SJSA1 (cell line): ENCODE results near the gene PKP4. TPM values are rescaled to one million over a fixed set of nuclear protein-coding genes. Genes with fewer than 3 reads are reported as not detected.

ENCODE experiments used
- DNase-seq, 2 experiments: peaks; one replicate each; pipeline ENCODE4 v3.0.0-alpha.2; 2015 to 2020; ENCODE audit warnings: low spot score in 2 of 2, low read depth in 1 of 2
- H3K27ac ChIP-seq: fragments of 250-450 bp; sonication (Bioruptor Pico); 2 replicates; pipeline ENCODE4 v1.5.1; 2020; ENCODE audit warnings: mild to moderate bottlenecking, moderate library complexity
- H3K27me3 ChIP-seq: fragments of 250-450 bp; sonication (Bioruptor Pico); replicated peaks from 2 replicates; pipeline ENCODE4 v1.5.1; 2020; ENCODE audit warnings: mild to moderate bottlenecking, moderate library complexity
- H3K36me3 ChIP-seq: fragments of 250-450 bp; sonication (Bioruptor Pico); 2 replicates; pipeline ENCODE4 v1.5.1; 2020; ENCODE audit warnings: mild to moderate bottlenecking
- H3K4me1 ChIP-seq: fragments of 250-450 bp; sonication (Bioruptor Pico); replicated peaks from 2 replicates; pipeline ENCODE4 v1.6.1; 2021; ENCODE audit warnings: mild to moderate bottlenecking
- H3K4me3 ChIP-seq: fragments of 250-450 bp; sonication (Bioruptor Pico); 2 replicates; pipeline ENCODE4 v1.5.1; 2020; ENCODE audit warnings: mild to moderate bottlenecking
- H3K9me3 ChIP-seq: fragments of 250-450 bp; sonication (Bioruptor Pico); replicated peaks from 2 replicates; pipeline ENCODE4 v1.5.1; 2020; ENCODE audit warnings: mild to moderate bottlenecking
- total RNA-seq: library from RNA; depleted of rRNA; stranded (reverse); fragments of >200 nt; shearing (Covaris generic); gene quantifications from 2 replicates; pipeline ENCODE4 v1.2.3, GENCODE V29; 2014

The PKP4 gene
- total RNA-seq, 1 experiment from 2014 or later = 61.0 TPM

DNA sequence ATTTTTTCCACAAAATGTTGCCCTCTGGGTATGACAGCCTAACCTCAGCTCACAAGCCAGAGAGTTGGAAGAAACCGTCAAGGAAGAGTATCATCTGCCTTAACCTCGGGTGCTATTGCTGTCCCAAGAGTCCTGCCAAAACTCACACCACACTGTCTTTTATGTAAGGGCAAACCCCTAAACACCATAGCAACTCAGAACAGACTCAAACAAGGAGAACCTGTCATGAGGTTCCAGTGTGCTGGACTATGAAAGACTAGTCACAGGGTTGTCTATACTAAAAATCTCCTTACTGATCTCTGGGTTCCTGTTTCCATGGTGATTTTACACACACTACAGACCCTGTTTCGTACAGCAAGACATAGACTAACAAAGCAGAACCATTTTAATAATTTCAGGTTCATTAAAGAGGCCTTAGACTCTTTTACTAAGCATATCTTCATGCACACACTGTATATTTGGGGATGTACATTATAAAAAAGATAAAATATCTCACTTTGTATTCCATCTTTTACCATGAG, 159.8 kb downstream of the PKP4 start:
- Histone ChIP-seq H3K27ac (no peak overlapping the region), H3K4me1 (peaks cover 11% of the 10 kb centered on the region)
- no peak for DNase-seq

DNA sequence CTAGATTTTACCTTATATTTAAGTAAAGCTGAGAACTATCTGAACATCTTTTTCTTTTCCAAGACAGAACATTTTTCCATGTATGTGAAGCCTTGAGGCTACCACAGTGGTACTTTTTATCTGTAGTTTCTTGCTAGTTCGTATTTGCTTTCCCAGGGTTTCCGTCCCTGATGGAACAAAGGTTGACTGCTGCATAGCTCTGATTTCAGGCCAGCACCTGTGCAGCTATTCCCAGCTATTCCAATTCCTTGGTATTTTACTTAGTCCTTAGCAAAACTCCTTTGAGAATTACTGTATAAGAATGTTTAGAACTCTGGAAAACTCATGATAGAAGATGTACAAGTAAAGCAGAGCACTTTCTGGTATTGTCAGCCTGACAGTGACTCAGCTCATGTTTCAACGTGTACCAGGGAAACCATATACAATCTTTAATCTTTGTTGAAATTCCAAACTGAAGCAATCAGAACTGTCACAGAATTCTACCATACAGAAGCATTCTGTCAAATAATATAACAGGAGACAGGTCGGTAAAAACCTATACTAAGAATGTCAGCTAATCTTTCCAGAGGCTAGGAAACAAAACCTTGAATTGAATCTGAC, 162.2 kb downstream of the PKP4 start:
- peaks cover 39% of the 10 kb centered on the region for H3K36me3 ChIP-seq
- no peaks in the 10 kb centered on the region for H3K9me3 ChIP-seq
- peaks cover 11% of the 10 kb centered on the region for H3K4me1 ChIP-seq
- H3K27ac ChIP-seq = peak overlapping the region; percentile 47
- peak in 1 of 2 experiments; percentile 5 for DNase-seq
- H3K27me3 ChIP-seq = no peaks in the 10 kb centered on the region
- H3K4me3 ChIP-seq = no peak overlapping the region

More for the DNA sequence above, 159.8 kb downstream of the PKP4 start:
- H3K9me3 ChIP-seq = no peaks in the 10 kb centered on the region
- no peaks in the 10 kb centered on the region for H3K27me3 ChIP-seq
- peaks cover 15% of the 10 kb centered on the region for H3K36me3 ChIP-seq
- no peak overlapping the region for H3K4me3 ChIP-seq

DNA sequence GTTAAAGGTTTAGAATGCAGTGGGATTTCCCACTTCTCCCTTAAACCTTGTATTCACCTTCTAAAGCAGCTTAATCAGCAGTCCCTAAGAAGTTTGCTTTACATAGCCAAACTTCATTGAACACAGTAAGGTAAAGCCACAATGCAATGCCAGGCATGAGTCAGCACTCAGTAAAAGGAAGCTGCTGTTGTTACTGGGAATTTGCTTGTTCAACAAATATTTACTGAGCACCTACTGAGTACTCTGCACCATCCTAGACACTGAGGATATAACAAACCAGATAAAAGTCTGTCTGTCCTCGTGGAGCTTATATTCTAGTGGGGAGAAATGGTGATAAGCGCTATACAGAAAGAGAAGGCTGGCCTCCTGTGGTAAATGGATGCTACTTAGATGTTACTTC, 162.7 kb downstream of the PKP4 start:
- Histone ChIP-seq H3K4me1 (peaks cover 11% of the 10 kb centered on the region), H3K27ac (peak overlapping the region; percentile 47), H3K36me3 (peaks cover 42% of the 10 kb centered on the region), H3K4me3 (no peak overlapping the region), H3K27me3 (no peaks in the 10 kb centered on the region), H3K9me3 (no peaks in the 10 kb centered on the region)
- DNase-seq = peak in 1 of 2 experiments; percentile 55

DNA sequence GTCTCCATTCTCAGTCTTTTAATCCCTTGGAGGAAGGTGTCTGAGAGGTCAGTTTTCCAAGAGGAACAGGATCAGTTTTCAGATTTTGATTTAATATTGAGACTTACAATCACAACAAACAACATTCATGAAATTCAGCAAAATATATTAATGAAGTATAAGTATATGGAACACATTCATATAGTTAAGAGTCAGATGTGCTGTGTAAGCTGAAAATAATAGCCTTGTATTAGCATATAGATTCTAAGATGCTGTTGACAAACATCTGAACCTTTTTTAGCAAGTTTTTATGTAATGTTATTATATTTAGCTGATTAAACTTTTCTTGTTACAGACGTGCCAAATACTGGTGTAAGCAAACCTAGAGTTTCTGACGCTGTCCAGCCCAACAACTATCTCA, 163.9 kb downstream of the PKP4 start:
- no peak for DNase-seq
- Histone ChIP-seq H3K4me3 (no peak overlapping the region), H3K4me1 (peaks cover 11% of the 10 kb centered on the region), H3K9me3 (no peaks in the 10 kb centered on the region), H3K27me3 (no peaks in the 10 kb centered on the region), H3K27ac (no peak overlapping the region), H3K36me3 (peaks cover 52% of the 10 kb centered on the region)

DNA sequence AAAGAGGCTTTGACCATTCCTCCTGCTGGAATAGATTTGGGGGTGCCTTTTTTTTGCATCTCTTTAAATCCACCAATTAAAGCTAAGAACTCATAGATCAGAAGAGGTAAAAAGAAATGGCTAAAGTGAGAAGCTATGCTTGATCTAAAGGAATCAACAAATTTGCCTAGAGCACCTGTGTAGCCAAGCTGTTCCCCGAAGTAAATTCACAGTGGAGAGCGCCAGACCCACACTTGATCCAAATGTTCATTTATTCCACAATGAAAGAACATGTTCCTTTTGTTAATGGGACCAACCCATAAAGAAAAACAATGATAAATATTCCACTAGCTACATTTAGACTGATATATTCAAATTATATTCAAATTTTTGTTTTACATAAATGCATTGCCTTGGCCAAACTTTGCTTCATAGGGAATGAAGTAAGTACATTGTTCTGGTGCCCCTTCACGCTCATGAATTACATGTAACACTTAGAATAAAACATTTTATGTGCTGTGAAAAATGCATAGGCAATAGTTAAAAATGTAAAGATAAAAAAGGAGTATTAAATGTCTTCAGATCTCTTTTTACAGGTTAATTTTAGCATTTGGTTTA, 167.4 kb downstream of the PKP4 start:
- Histone ChIP-seq H3K4me3 (no peak overlapping the region), H3K27me3 (no peaks in the 10 kb centered on the region), H3K9me3 (no peaks in the 10 kb centered on the region), H3K4me1 (peaks cover 5% of the 10 kb centered on the region), H3K36me3 (peaks cover 61% of the 10 kb centered on the region), H3K27ac (no peak overlapping the region)
- DNase-seq = no peak

DNA sequence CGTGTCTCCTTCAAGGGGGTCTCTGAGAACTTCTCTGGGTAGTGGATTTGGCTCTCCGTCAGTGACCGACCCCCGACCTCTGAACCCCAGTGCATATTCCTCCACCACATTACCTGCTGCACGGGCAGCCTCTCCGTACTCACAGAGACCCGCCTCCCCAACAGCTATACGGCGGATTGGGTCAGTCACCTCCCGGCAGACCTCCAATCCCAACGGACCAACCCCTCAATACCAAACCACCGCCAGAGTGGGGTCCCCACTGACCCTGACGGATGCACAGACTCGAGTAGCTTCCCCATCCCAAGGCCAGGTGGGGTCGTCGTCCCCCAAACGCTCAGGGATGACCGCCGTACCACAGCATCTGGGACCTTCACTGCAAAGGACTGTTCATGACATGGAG, 168.2 kb downstream of the PKP4 start:
- no peaks in the 10 kb centered on the region for H3K9me3 ChIP-seq
- no peak for DNase-seq
- no peaks in the 10 kb centered on the region for H3K4me1 ChIP-seq
- H3K27me3 ChIP-seq = no peaks in the 10 kb centered on the region
- no peak overlapping the region for H3K27ac ChIP-seq
- no peak overlapping the region for H3K4me3 ChIP-seq
- H3K36me3 ChIP-seq = peaks cover 61% of the 10 kb centered on the region

DNA sequence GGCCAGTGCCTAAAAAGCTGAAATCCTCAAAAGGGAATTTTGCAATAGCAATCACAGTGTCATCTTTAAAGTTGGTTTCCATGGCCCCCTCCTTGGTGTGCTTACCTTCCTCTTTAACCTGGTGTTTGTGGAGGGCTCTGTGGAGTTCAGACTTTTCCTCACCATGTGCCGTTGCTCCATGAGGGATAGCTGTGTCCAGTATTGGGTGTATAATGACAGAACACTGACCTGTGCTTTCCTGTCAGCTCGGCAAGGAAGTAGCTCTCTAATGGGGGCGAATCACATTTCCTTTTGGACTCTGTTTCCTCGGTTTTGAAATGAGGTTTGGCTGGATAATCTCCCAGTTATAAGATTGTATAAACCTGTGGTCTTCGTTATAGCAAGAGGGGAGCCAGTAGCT, 172.4 kb downstream of the PKP4 start:
- H3K27me3 ChIP-seq = no peaks in the 10 kb centered on the region
- no peaks in the 10 kb centered on the region for H3K4me1 ChIP-seq
- H3K27ac ChIP-seq = no peak overlapping the region
- no peak for DNase-seq
- no peak overlapping the region for H3K4me3 ChIP-seq
- peaks cover 55% of the 10 kb centered on the region for H3K36me3 ChIP-seq
- H3K9me3 ChIP-seq = no peaks in the 10 kb centered on the region

DNA sequence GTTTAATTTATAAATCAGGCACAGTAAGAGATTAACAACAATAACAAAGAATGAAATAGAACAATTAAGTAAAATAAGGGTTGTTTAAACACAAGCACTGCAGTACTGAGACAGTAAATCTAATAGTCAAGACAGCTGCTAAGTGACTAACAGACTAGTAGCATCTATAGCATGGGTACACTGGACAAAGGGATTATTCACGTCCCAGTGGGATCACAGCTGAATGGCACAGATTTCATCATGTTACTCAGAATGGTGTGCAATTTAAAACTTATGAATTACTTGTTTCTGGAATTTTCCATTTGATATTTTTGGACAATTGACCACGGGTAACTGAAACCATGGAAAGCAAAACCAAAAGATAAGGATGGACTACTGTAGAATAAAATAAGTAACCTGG, 176.5 kb downstream of the PKP4 start:
- no peak overlapping the region for H3K27ac ChIP-seq
- H3K9me3 ChIP-seq = no peaks in the 10 kb centered on the region
- no peaks in the 10 kb centered on the region for H3K4me1 ChIP-seq
- DNase-seq = no peak
- no peak overlapping the region for H3K4me3 ChIP-seq
- no peaks in the 10 kb centered on the region for H3K27me3 ChIP-seq
- peaks cover 60% of the 10 kb centered on the region for H3K36me3 ChIP-seq

DNA sequence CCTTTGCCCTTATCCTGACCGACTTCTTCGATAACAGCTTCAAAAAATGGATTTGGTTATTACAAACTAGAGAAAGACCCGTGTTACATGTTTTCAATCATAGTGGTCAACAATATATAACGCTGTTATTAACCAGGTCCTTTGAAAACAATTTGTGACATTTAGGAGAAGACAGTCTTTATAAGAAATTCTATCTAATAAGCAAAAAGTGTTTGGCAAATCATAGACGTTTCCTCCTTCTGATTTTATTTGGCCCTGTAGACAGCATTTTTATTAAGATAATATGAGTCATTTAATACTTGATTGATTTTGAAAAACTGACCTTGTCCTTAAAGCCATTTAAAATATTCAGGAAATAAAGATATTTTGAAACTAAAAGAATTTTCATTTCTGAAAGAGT, 177.9 kb downstream of the PKP4 start:
- DNase-seq = no peak
- Histone ChIP-seq H3K27ac (no peak overlapping the region), H3K4me1 (no peaks in the 10 kb centered on the region; the same call in 1 of the 2 replicates), H3K36me3 (peaks cover 62% of the 10 kb centered on the region), H3K27me3 (no peaks in the 10 kb centered on the region), H3K4me3 (no peak overlapping the region), H3K9me3 (no peaks in the 10 kb centered on the region)

DNA sequence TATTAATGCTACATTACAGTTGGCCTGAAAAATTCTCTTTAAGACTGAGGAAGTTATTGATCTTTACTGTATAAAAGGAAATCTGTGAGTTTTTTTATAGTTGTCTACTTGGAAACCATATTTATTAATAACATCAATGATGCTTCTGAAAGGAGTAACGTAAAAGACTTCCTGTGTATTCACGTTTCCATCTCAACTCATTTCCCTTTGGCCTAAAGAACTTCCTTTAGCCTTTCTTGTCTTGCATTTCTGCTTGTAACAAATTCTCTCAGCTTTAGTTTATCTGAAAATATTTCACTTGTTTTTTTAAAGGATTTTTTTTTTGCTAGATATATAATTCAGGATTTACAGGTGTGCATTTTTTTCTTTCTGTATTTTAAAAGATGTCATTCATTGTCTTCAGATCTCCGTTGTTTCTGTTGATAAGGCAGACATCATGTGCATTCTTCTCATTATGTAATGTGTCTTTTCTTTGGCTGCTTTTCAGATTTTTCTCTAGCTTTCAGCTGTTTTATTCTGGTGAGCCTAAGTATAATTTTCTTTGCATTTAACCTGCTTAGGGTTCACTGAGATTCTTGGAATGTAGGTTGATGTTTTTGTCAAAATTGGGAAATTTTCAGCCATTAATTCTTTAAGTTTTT, 179.3 kb downstream of the PKP4 start:
- Histone ChIP-seq H3K36me3 (peaks cover 61% of the 10 kb centered on the region), H3K9me3 (no peaks in the 10 kb centered on the region), H3K27ac (no peak overlapping the region), H3K4me3 (no peak overlapping the region), H3K4me1 (no peaks in the 10 kb centered on the region; the same call in 1 of the 2 replicates), H3K27me3 (no peaks in the 10 kb centered on the region)
- no peak for DNase-seq

DNA sequence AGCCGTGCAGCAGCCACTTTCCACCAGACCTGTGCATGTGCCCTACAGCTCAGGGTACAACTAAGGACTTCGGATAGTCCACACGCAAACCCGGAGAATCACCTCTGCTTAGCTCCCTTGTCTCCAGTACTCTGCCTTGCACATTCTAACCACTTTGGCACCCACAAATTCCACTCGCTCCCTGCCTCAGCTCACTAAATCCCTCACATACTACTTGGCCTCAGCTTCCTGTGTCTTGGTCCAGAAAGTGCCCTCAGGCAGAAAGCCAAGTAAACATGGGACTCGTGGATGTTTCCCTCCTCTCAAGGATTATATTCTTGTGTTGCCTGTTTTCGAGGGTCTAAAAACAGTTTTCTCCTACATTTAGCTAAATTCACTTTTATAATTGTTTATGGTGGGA, 180.6 kb downstream of the PKP4 start:
- no peak overlapping the region for H3K27ac ChIP-seq
- peaks cover 59% of the 10 kb centered on the region for H3K36me3 ChIP-seq
- H3K4me1 ChIP-seq = no peaks in the 10 kb centered on the region; the same call in 1 of the 2 replicates
- H3K9me3 ChIP-seq = no peaks in the 10 kb centered on the region
- no peak overlapping the region for H3K4me3 ChIP-seq
- DNase-seq = no peak
- no peaks in the 10 kb centered on the region for H3K27me3 ChIP-seq

DNA sequence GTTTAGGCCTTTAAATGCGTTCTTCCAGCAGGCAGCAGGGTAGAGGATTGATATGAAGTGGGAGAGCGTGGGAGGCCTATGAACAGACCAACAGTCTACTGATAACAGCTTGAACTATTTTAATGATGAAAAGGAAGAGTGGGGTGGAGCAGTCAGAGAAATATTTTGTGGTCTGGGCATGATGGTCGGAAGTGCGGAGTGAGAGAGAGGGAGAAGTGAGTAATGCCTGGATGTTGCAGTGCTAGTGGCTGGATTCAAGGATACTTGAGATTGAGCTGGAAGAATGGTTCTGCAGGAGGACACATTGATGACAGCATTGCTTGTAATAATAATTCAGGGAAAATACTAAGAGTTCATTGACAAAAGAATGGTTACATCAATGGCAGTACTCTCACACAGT, 187.4 kb downstream of the PKP4 start:
- no peaks in the 10 kb centered on the region for H3K27me3 ChIP-seq
- peak; percentile 68 to 70 for DNase-seq
- no peaks in the 10 kb centered on the region for H3K9me3 ChIP-seq
- H3K4me3 ChIP-seq = no peak overlapping the region
- peaks cover 9% of the 10 kb centered on the region for H3K4me1 ChIP-seq
- peaks cover 47% of the 10 kb centered on the region for H3K36me3 ChIP-seq
- H3K27ac ChIP-seq = peak overlapping the region; percentile 26; the same call in 1 of the 2 replicates

DNA sequence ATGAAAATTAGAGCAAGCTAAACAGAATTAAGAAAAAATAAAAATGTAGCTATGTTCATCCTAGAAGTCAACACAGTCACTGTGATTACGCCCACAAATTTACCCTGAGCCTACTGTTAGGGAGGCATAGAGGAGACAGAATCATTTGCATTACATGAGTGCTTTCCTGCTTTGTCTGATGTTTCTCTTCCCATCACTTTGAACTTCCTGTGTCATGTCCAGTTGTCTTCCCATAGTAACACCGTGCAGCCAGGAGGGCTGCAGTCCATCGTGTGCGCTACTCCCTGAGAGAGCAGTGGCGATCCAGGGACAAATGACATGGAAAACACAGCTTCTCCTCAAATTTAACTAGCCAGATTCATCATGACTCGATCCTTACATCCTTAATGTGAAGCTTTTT, 188.5 kb downstream of the PKP4 start:
- no peaks in the 10 kb centered on the region for H3K9me3 ChIP-seq
- no peak for DNase-seq
- peaks cover 9% of the 10 kb centered on the region for H3K4me1 ChIP-seq
- no peak overlapping the region for H3K4me3 ChIP-seq
- no peak overlapping the region for H3K27ac ChIP-seq
- H3K36me3 ChIP-seq = peaks cover 51% of the 10 kb centered on the region
- H3K27me3 ChIP-seq = no peaks in the 10 kb centered on the region
